ENCODE data around the gene UXS1.

DNA sequence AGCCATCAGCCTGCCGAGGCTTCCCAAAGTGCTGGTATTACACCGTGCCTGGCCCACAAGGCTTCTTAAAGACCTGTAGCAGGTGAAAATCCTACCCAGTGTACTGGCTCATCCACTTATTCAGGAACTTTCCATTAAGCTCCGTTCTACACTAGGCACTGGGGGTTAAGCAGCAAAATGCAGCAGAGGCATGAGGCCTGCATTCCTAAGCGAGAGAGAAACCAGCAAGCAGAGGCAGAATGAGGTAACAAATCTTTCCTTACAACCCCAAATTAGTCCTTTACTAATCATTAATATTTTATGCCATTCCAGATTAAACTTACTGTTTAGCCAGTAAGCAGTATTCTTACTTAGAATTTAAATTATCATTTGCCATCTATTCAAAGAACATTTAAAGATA lies 32.8 kb downstream of the UXS1 start:
- TF ChIP-seq, protein P1, sequence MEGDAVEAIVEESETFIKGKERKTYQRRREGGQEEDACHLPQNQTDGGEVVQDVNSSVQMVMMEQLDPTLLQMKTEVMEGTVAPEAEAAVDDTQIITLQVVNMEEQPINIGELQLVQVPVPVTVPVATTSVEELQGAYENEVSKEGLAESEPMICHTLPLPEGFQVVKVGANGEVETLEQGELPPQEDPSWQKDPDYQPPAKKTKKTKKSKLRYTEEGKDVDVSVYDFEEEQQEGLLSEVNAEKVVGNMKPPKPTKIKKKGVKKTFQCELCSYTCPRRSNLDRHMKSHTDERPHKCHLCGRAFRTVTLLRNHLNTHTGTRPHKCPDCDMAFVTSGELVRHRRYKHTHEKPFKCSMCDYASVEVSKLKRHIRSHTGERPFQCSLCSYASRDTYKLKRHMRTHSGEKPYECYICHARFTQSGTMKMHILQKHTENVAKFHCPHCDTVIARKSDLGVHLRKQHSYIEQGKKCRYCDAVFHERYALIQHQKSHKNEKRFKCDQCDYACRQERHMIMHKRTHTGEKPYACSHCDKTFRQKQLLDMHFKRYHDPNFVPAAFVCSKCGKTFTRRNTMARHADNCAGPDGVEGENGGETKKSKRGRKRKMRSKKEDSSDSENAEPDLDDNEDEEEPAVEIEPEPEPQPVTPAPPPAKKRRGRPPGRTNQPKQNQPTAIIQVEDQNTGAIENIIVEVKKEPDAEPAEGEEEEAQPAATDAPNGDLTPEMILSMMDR (IDR thresholded peaks at IDR 0.05), result no peak
- no peak for TF ChIP-seq POLR2A (IDR thresholded peaks at IDR 0.05)
